Parathyroid adenoma (tissue), 2 donors: Measurements from ENCODE around the gene PTPRM.

Experiments
- H2AFZ ChIP-seq: fragments of 300-600 bp; sonication (generic); one replicate; pipeline ENCODE4 v1.7.0; 2017; ENCODE audit warnings: antibody characterized with exemption, mild to moderate bottlenecking
- H3K27ac ChIP-seq: fragments of 300-600 bp; sonication (generic); one replicate; pipeline ENCODE4 v1.7.0; 2017
- H3K27me3 ChIP-seq: fragments of 300-600 bp; sonication (generic); one replicate; pipeline ENCODE4 v1.7.0; 2017; ENCODE audit warnings: low read length; ENCODE audit not compliant: control insufficient read depth, insufficient read depth
- H3K36me3 ChIP-seq: fragments of 300-600 bp; sonication (generic); one replicate; pipeline ENCODE4 v1.7.0; 2017; ENCODE audit warnings: low read length; ENCODE audit not compliant: control insufficient read depth, insufficient read depth
- H3K4me1 ChIP-seq: fragments of 300-600 bp; sonication (generic); one replicate; pipeline ENCODE4 v1.7.0; 2017; ENCODE audit warnings: control low read depth
- H3K4me2 ChIP-seq: fragments of 300-600 bp; sonication (generic); one replicate; pipeline ENCODE4 v1.7.0; 2017; ENCODE audit warnings: low read length
- H3K4me3 ChIP-seq: fragments of 300-600 bp; sonication (generic); one replicate; pipeline ENCODE4 v1.7.0; 2017; ENCODE audit warnings: low read depth, low read length
- H3K79me2 ChIP-seq: fragments of 300-600 bp; sonication (generic); one replicate; pipeline ENCODE4 v1.7.0; 2017; ENCODE audit warnings: control low read depth
- H3K9ac ChIP-seq: fragments of 300-600 bp; sonication (generic); one replicate; pipeline ENCODE4 v1.7.0; 2017; ENCODE audit warnings: mild to moderate bottlenecking
- H3K9me3 ChIP-seq: fragments of 300-600 bp; sonication (generic); one replicate; pipeline ENCODE4 v1.7.0; 2017; ENCODE audit warnings: low read length; ENCODE audit not compliant: control insufficient read depth
- TF ChIP-seq, protein P1 (sequence below): fragments of 300-600 bp; sonication (generic); IDR thresholded peaks from one replicate; pipeline ENCODE4 v1.7.0; 2017; ENCODE audit warnings: antibody characterized with exemption, mild to moderate bottlenecking
- donor health status: primary hyperparathyroidism.

PTPRM gene

GRCh38 chr18:7603259-7604000 is 36.3 kb downstream of the PTPRM start:
- H3K9ac ChIP-seq, result no peak overlapping the region
- no peak overlapping the region for H3K27ac ChIP-seq
- H3K79me2 ChIP-seq, result peaks cover 27% of the 10 kb centered on the region
- H3K4me2 ChIP-seq, result no peak overlapping the region
- no peaks in the 10 kb centered on the region for H3K9me3 ChIP-seq
- no peak overlapping the region for H3K4me3 ChIP-seq
- no peaks in the 10 kb centered on the region for H3K4me1 ChIP-seq
- no peak overlapping the region for H2AFZ ChIP-seq
- H3K27me3 ChIP-seq, result no peaks in the 10 kb centered on the region
- no peaks in the 10 kb centered on the region for H3K36me3 ChIP-seq
- TF ChIP-seq, protein P1, sequence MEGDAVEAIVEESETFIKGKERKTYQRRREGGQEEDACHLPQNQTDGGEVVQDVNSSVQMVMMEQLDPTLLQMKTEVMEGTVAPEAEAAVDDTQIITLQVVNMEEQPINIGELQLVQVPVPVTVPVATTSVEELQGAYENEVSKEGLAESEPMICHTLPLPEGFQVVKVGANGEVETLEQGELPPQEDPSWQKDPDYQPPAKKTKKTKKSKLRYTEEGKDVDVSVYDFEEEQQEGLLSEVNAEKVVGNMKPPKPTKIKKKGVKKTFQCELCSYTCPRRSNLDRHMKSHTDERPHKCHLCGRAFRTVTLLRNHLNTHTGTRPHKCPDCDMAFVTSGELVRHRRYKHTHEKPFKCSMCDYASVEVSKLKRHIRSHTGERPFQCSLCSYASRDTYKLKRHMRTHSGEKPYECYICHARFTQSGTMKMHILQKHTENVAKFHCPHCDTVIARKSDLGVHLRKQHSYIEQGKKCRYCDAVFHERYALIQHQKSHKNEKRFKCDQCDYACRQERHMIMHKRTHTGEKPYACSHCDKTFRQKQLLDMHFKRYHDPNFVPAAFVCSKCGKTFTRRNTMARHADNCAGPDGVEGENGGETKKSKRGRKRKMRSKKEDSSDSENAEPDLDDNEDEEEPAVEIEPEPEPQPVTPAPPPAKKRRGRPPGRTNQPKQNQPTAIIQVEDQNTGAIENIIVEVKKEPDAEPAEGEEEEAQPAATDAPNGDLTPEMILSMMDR, result no peak

DNA sequence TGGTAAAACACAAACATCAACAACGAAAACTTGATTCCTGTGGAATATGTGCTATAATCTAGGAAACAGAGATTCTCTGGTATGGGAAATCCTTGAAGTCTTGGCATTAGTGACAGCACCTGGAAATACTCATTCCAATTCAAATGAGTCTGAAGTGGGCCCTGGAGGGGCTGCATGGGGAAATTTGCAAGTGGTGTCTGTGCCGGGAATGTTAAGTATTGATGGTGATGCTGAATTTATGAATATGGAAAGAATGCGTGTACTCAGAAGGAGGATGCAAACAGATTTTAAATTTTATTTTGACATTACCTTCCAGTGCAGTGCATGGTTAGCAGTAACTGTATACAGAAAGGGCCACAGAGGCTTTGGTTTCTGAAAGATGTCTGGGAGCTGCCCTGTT is 37.2 kb downstream of the PTPRM start:
- Histone ChIP-seq H3K9me3 (no peaks in the 10 kb centered on the region), H2AFZ (no peak overlapping the region), H3K27me3 (no peaks in the 10 kb centered on the region), H3K9ac (no peak overlapping the region), H3K79me2 (peaks cover 28% of the 10 kb centered on the region), H3K4me1 (no peaks in the 10 kb centered on the region), H3K36me3 (no peaks in the 10 kb centered on the region), H3K27ac (no peak overlapping the region), H3K4me3 (no peak overlapping the region), H3K4me2 (no peak overlapping the region)
- TF ChIP-seq, protein P1, result no peak

DNA sequence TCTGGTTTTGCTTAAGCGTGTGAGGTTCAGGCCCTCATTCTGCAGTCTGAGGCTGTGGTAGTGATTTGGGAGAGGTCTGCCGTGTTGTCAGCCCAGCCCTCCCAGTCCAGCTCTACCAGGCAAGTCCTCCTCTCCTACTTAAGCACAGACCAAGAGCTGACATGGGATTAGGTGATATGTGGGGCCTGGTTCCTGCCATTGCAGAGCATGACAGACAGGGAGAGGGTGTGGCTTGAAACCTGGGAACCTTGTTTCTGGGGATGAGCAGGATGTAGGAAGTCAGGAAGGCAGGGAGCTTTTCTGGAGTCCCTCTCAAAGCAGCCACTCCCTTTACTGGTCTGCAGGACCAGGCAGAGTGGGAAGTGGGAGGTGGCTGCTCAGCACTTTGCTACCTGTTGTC is 38.6 kb downstream of the PTPRM start:
- TF ChIP-seq, protein P1, result no peak
- H3K36me3 ChIP-seq, result no peaks in the 10 kb centered on the region

DNA sequence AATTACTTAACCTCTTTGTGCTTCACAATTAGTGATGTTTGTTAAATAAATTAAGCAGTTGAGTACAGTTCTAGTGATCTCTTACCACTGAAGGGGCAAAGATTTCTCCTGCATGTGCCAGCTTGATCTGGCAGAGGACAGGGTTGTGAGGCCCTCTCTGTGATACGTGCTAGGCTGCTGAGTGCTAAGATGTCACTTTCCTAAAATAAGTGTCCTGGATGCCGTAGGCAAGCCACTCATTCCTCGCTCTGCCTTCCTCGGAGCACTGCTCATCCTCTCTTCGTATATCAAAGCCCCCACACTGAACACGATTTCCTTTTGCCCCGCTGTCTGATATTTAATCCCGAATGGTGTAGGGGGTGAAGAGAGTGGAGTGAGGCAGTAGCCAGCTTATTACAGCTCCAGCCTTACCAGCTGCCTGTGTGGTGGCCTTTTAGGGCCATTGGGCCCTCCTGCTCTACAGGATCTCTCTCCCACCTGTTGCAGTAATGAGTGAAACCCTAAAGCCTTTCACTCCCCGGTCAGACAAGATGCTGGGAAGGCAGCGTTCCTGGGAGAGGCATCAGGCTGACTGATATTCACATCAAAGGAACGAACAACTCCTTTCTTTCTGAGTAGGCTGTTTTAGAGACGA is 40.5 kb downstream of the PTPRM start:
- no peak overlapping the region for H3K4me3 ChIP-seq
- no peak overlapping the region for H3K9ac ChIP-seq
- TF ChIP-seq, protein P1, result no peak
- no peaks in the 10 kb centered on the region for H3K36me3 ChIP-seq
- H3K27me3 ChIP-seq, result no peaks in the 10 kb centered on the region
- no peak overlapping the region for H2AFZ ChIP-seq
- no peaks in the 10 kb centered on the region for H3K4me1 ChIP-seq
- peaks cover 21% of the 10 kb centered on the region for H3K79me2 ChIP-seq
- no peak overlapping the region for H3K27ac ChIP-seq
- H3K4me2 ChIP-seq, result no peak overlapping the region
- no peaks in the 10 kb centered on the region for H3K9me3 ChIP-seq

More for the DNA sequence above, 38.6 kb downstream of the PTPRM start:
- Histone ChIP-seq H3K27me3 (no peaks in the 10 kb centered on the region), H3K4me1 (no peaks in the 10 kb centered on the region), H3K27ac (no peak overlapping the region), H3K9ac (no peak overlapping the region), H2AFZ (no peak overlapping the region), H3K79me2 (peaks cover 22% of the 10 kb centered on the region), H3K4me2 (no peak overlapping the region), H3K4me3 (no peak overlapping the region), H3K9me3 (no peaks in the 10 kb centered on the region)

DNA sequence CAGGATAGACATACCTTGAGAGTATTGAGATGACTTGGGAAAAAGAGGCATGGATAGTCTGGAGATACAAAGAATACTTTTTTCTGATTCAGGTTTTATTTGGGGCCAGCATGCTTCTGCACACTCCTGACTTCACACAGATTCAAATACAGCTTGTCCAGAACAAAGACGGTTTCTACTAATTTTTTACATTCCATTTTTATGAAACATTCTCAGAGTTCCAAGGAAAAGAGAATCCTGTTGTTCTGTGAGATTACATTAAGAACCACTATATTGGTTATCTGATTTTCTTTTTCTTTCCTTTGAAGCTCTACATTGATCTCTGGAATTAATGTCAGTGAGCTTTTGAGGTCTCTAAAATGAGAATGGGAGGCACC is 41.0 kb downstream of the PTPRM start:
- H3K4me1 ChIP-seq, result no peaks in the 10 kb centered on the region
- H3K4me3 ChIP-seq, result no peak overlapping the region
- H3K27me3 ChIP-seq, result no peaks in the 10 kb centered on the region
- H3K27ac ChIP-seq, result no peak overlapping the region
- no peaks in the 10 kb centered on the region for H3K9me3 ChIP-seq
- no peak overlapping the region for H2AFZ ChIP-seq
- no peaks in the 10 kb centered on the region for H3K36me3 ChIP-seq
- TF ChIP-seq, protein P1, result no peak
- H3K79me2 ChIP-seq, result peaks cover 24% of the 10 kb centered on the region
- H3K4me2 ChIP-seq, result no peak overlapping the region
- H3K9ac ChIP-seq, result no peak overlapping the region
